Osteoblast (primary cell): ENCODE data around the gene TMEM178B. TPM values are rescaled to one million over a fixed set of nuclear protein-coding genes. Genes with fewer than 3 reads are reported as not detected.

ENCODE experiments used
- DNase-seq: peaks from one replicate; pipeline ENCODE4 v3.0.0; 2011; ENCODE audit warnings: low spot score, mixed read lengths; ENCODE audit not compliant: insufficient read length; ENCODE audit errors: missing footprints
- H2AFZ ChIP-seq: 2 replicates; pipeline ENCODE4 v1.6.0; 2011; ENCODE audit warnings: mild to moderate bottlenecking, low read length
- H3K27ac ChIP-seq: 2 replicates; pipeline ENCODE4 v1.5.1; 2011; ENCODE audit warnings: mild to moderate bottlenecking, low read depth, low read length, moderate library complexity
- H3K27me3 ChIP-seq: 2 replicates; pipeline ENCODE4 v1.6.0; 2012; ENCODE audit warnings: mild to moderate bottlenecking, control low read depth, inconsistent platforms, low read length, moderate library complexity; ENCODE audit not compliant: insufficient read depth
- H3K36me3 ChIP-seq: 2 replicates; pipeline ENCODE4 v1.5.1; 2011; ENCODE audit warnings: mild to moderate bottlenecking, low read length, control low read depth, moderate library complexity; ENCODE audit not compliant: insufficient read depth
- H3K4me1 ChIP-seq: 2 replicates; pipeline ENCODE4 v1.5.1; 2011; ENCODE audit warnings: mild to moderate bottlenecking, low read length, control low read depth, moderate library complexity; ENCODE audit not compliant: insufficient read depth
- H3K4me2 ChIP-seq: 2 replicates; pipeline ENCODE4 v1.6.0; 2011; ENCODE audit warnings: mild to moderate bottlenecking, low read length; ENCODE audit not compliant: insufficient read depth
- H3K4me3 ChIP-seq: fragments of 200-600 bp; sonication (generic); 3 replicates; pipeline ENCODE4 v1.5.1; 2012; ENCODE audit warnings: mild to moderate bottlenecking, low read length, inconsistent platforms; ENCODE audit not compliant: insufficient read depth
- H3K79me2 ChIP-seq: 2 replicates; pipeline ENCODE4 v1.6.0; 2012; ENCODE audit warnings: mild to moderate bottlenecking, low read length, control low read depth, inconsistent platforms; ENCODE audit not compliant: insufficient read depth
- H3K9me3 ChIP-seq: 2 replicates; pipeline ENCODE4 v1.5.1; 2011; ENCODE audit warnings: low read depth, low read length, control low read depth
- H4K20me1 ChIP-seq: 2 replicates; pipeline ENCODE4 v1.6.0; 2012; ENCODE audit warnings: mild to moderate bottlenecking, low read length, control low read depth; ENCODE audit not compliant: insufficient read depth
- CTCF ChIP-seq: IDR thresholded peaks from 2 replicates; pipeline ENCODE4 v1.5.1; 2011; ENCODE audit warnings: mild to moderate bottlenecking, low read depth, low read length, moderate library complexity; ENCODE audit errors: extremely low read depth
- total RNA-seq: library from RNA; depleted of rRNA; stranded (reverse); fragments of >200 nt; gene quantifications from 2 replicates; pipeline ENCODE4 v1.2.3, GENCODE V29; 2012

TMEM178B gene
- total RNA-seq, 1 donor, result 1.1 TPM

GRCh38 chr7:141349338-141349737 lies 275.5 kb downstream of the TMEM178B start:
- DNase-seq, result no peak
- Histone ChIP-seq H2AFZ (no peak overlapping the region), H3K9me3 (no peaks in the 10 kb centered on the region), H3K36me3 (no peaks in the 10 kb centered on the region), H3K27me3 (no peaks in the 10 kb centered on the region), H4K20me1 (no peaks in the 10 kb centered on the region), H3K27ac (no peak overlapping the region), H3K4me2 (no peak overlapping the region), H3K79me2 (no peaks in the 10 kb centered on the region), H3K4me1 (peaks cover 6% of the 10 kb centered on the region), H3K4me3 (no peak overlapping the region)
- TF ChIP-seq CTCF, result no peak

DNA sequence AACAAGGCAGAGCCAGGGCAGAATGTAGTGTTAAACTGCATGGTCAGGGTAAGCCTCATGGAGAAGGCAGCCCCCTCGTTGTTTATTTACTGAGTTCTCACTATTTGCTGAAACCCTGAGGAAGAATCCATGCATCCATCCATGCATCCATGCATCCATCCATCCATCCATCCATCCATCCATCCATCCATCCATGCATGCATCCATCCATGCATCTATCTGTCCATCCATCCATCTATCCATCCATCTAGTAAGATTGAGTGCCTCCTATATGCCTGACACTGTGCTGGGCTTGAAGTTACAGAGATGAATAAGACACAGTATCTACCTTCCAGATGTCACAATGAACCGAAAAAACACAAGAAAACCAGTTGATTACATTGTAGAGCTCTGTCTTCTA lies 275.9 kb downstream of the TMEM178B start:
- no peak for TF ChIP-seq CTCF
- H3K36me3 ChIP-seq, result no peaks in the 10 kb centered on the region
- no peak overlapping the region for H3K4me3 ChIP-seq
- no peak overlapping the region for H2AFZ ChIP-seq
- peaks cover 11% of the 10 kb centered on the region for H3K4me1 ChIP-seq
- H4K20me1 ChIP-seq, result no peaks in the 10 kb centered on the region
- no peaks in the 10 kb centered on the region for H3K79me2 ChIP-seq
- DNase-seq, result no peak
- H3K27me3 ChIP-seq, result no peaks in the 10 kb centered on the region
- H3K27ac ChIP-seq, result no peak overlapping the region
- H3K9me3 ChIP-seq, result no peaks in the 10 kb centered on the region
- H3K4me2 ChIP-seq, result no peak overlapping the region

DNA sequence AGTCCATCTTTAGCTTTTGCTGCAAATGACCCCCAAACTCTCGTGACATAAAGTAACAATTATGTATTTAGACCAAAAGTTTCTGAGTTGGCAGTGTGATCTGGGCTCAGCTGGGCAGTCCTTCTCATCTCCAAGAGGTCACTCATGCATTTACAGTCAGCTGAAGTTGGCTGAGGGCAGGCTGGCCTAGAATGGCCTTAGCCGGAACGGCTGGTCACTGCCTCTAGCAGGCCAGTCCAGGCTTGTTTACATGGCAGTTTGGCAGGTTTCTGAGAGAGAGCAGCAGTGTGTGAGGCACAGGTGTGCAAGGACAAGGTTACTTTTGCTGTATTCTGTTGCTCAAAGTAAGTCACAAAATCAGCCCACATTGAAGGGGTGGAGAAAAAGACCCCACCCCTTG lies 277.3 kb downstream of the TMEM178B start:
- H3K79me2 ChIP-seq, result no peaks in the 10 kb centered on the region
- no peak overlapping the region for H3K4me3 ChIP-seq
- H3K9me3 ChIP-seq, result no peaks in the 10 kb centered on the region
- H4K20me1 ChIP-seq, result no peaks in the 10 kb centered on the region
- no peak overlapping the region for H2AFZ ChIP-seq
- H3K4me1 ChIP-seq, result peaks cover 20% of the 10 kb centered on the region
- H3K36me3 ChIP-seq, result no peaks in the 10 kb centered on the region
- no peak for TF ChIP-seq CTCF
- no peak overlapping the region for H3K27ac ChIP-seq
- no peaks in the 10 kb centered on the region for H3K27me3 ChIP-seq
- no peak for DNase-seq
- H3K4me2 ChIP-seq, result no peak overlapping the region

- TF ChIP-seq CTCF, result no peak
- Histone ChIP-seq H3K27ac (no peak overlapping the region), H3K27me3 (no peaks in the 10 kb centered on the region), H3K4me1 (peaks cover 20% of the 10 kb centered on the region), H3K79me2 (no peaks in the 10 kb centered on the region), H3K4me3 (no peak overlapping the region), H3K36me3 (no peaks in the 10 kb centered on the region), H3K4me2 (no peak overlapping the region), H2AFZ (no peak overlapping the region), H3K9me3 (no peaks in the 10 kb centered on the region), H4K20me1 (no peaks in the 10 kb centered on the region)
- DNase-seq, result no peak
Measured at GRCh38 chr7:141352955-141353354, 279.1 kb downstream of the TMEM178B start.
